ENCODE data around the gene MYCT1.

DNA sequence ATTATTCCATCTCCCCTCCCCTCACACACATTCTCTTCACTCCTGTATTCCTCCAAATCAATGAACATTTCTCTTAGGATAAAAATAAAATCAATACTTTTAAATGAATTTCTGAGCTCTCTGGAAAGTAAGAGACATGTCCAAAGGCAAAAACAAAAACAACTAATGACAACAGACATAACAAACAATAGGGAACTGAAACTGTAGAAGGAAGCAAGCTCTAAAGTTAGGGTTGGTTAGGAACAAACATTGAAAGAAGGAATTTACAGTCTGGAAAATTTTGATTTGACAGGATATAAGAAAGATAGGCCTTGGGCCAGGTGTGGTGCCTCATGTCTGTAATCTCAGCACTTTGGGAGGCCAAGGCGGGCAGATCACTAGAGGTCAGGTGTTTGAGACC lies 17.5 kb upstream of the MYCT1 start:
- TF ChIP-seq, protein P1, sequence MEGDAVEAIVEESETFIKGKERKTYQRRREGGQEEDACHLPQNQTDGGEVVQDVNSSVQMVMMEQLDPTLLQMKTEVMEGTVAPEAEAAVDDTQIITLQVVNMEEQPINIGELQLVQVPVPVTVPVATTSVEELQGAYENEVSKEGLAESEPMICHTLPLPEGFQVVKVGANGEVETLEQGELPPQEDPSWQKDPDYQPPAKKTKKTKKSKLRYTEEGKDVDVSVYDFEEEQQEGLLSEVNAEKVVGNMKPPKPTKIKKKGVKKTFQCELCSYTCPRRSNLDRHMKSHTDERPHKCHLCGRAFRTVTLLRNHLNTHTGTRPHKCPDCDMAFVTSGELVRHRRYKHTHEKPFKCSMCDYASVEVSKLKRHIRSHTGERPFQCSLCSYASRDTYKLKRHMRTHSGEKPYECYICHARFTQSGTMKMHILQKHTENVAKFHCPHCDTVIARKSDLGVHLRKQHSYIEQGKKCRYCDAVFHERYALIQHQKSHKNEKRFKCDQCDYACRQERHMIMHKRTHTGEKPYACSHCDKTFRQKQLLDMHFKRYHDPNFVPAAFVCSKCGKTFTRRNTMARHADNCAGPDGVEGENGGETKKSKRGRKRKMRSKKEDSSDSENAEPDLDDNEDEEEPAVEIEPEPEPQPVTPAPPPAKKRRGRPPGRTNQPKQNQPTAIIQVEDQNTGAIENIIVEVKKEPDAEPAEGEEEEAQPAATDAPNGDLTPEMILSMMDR (IDR thresholded peaks at IDR 0.05; ENCODE audit: poor library complexity), result no peak
- TF ChIP-seq EZH2 (IDR thresholded peaks at IDR 0.05; ENCODE audit: borderline replicate concordance) (no peak), EZH2phosphoT487 (IDR thresholded peaks at IDR 0.05; ENCODE audit: low read depth, severe bottlenecking, unreplicated experiment) (no peak)
